ENCODE data around the gene PRR5L. TPM values are rescaled to one million over a fixed set of nuclear protein-coding genes. Genes with fewer than 3 reads are reported as not detected.

Gene PRR5L
- total and polyA plus RNA-seq, 2 experiments from 2014 or later: 0.70 to 2.6 TPM

GRCh38 chr11:36394926-36395325 is 98.8 kb downstream of the PRR5L start:
- DNase-seq (ENCODE audit: low read depth in 1 of 2, low spot score in 1 of 2): no peak
- Histone ChIP-seq H3K36me3 (no peaks in the 10 kb centered on the region), H3K27ac (no peak overlapping the region), H3K4me1 (ENCODE audit: low read depth) (no peaks in the 10 kb centered on the region), H3K9me3 (ENCODE audit: low read depth) (no peaks in the 10 kb centered on the region), H3K27me3 (no peaks in the 10 kb centered on the region), H3K4me3 (no peak overlapping the region)
- TF ChIP-seq CTCF (IDR thresholded peaks at IDR 0.05; ENCODE audit: low read depth, low read length): no peak

- Histone ChIP-seq H3K9me3 (ENCODE audit: low read depth) (no peaks in the 10 kb centered on the region), H3K4me1 (ENCODE audit: low read depth) (no peaks in the 10 kb centered on the region), H3K36me3 (no peaks in the 10 kb centered on the region), H3K27ac (no peak overlapping the region), H3K27me3 (no peaks in the 10 kb centered on the region), H3K4me3 (no peak overlapping the region)
- TF ChIP-seq CTCF (IDR thresholded peaks at IDR 0.05; ENCODE audit: low read depth, low read length): no peak
- no peak for DNase-seq (ENCODE audit: low read depth in 1 of 2, low spot score in 1 of 2)
Observed at GRCh38 chr11:36395978-36396736, 100.1 kb downstream of the PRR5L start.

- no peaks in the 10 kb centered on the region for H3K9me3 ChIP-seq (ENCODE audit: low read depth)
- no peaks in the 10 kb centered on the region for H3K27me3 ChIP-seq
- H3K27ac ChIP-seq: no peak overlapping the region
- no peak for DNase-seq (ENCODE audit: low read depth in 1 of 2, low spot score in 1 of 2)
- TF ChIP-seq CTCF (IDR thresholded peaks at IDR 0.05; ENCODE audit: low read depth, low read length): no peak
- H3K4me3 ChIP-seq: no peak overlapping the region
- H3K36me3 ChIP-seq: no peaks in the 10 kb centered on the region
- H3K4me1 ChIP-seq (ENCODE audit: low read depth): no peaks in the 10 kb centered on the region
Observed at GRCh38 chr11:36398231-36398953, 102.3 kb downstream of the PRR5L start.

- no peaks in the 10 kb centered on the region for H3K27me3 ChIP-seq
- no peak for TF ChIP-seq CTCF (IDR thresholded peaks at IDR 0.05; ENCODE audit: low read depth, low read length)
- no peak for DNase-seq (ENCODE audit: low read depth in 1 of 2, low spot score in 1 of 2)
- H3K4me3 ChIP-seq: no peak overlapping the region
- H3K4me1 ChIP-seq (ENCODE audit: low read depth): no peaks in the 10 kb centered on the region
- H3K27ac ChIP-seq: no peak overlapping the region
- H3K9me3 ChIP-seq (ENCODE audit: low read depth): no peaks in the 10 kb centered on the region
- H3K36me3 ChIP-seq: no peaks in the 10 kb centered on the region
Observed at GRCh38 chr11:36399236-36399635, 103.1 kb downstream of the PRR5L start.

- Histone ChIP-seq H3K27ac (no peak overlapping the region), H3K4me1 (ENCODE audit: low read depth) (no peaks in the 10 kb centered on the region), H3K4me3 (no peak overlapping the region), H3K9me3 (ENCODE audit: low read depth) (no peaks in the 10 kb centered on the region), H3K36me3 (no peaks in the 10 kb centered on the region), H3K27me3 (no peaks in the 10 kb centered on the region)
- no peak for TF ChIP-seq CTCF (IDR thresholded peaks at IDR 0.05; ENCODE audit: low read depth, low read length)
- no peak for DNase-seq (ENCODE audit: low read depth in 1 of 2, low spot score in 1 of 2)
Observed at GRCh38 chr11:36399745-36400144, 103.7 kb downstream of the PRR5L start.
